B cell (primary cell): ENCODE measurements around the gene NSFL1C.

Experiments used
- CTCF ChIP-seq: fragments of 200-600 bp; IDR thresholded peaks from one replicate; pipeline ENCODE4 v1.8.0; 2022; ENCODE audit warnings: antibody characterized with exemption, mild to moderate bottlenecking
- EZH2 ChIP-seq: IDR thresholded peaks from 2 replicates; pipeline ENCODE4 v1.6.1; 2012; ENCODE audit warnings: borderline replicate concordance, low read depth, mild to moderate bottlenecking, moderate library complexity, low read length; ENCODE audit not compliant: insufficient read depth, poor library complexity, severe bottlenecking

GRCh38 chr20:1450926-1451491, 15.6 kb downstream of the NSFL1C start:
- TF ChIP-seq CTCF (no peak), EZH2 (no peak)
